Ishikawa (cell line): ENCODE data around the gene LY86.

Source experiments
- MAX ChIP-seq: IDR thresholded peaks from 2 replicates; pipeline ENCODE4 v1.6.1; 2012
- YY1 ChIP-seq: IDR thresholded peaks from 2 replicates; pipeline ENCODE4 v1.6.1; 2012; ENCODE audit warnings: low read depth
- TF ChIP-seq, protein P1 (sequence below): IDR thresholded peaks from 2 replicates; pipeline ENCODE4 v1.6.1; 2012; ENCODE audit warnings: low read depth, mild to moderate bottlenecking

DNA sequence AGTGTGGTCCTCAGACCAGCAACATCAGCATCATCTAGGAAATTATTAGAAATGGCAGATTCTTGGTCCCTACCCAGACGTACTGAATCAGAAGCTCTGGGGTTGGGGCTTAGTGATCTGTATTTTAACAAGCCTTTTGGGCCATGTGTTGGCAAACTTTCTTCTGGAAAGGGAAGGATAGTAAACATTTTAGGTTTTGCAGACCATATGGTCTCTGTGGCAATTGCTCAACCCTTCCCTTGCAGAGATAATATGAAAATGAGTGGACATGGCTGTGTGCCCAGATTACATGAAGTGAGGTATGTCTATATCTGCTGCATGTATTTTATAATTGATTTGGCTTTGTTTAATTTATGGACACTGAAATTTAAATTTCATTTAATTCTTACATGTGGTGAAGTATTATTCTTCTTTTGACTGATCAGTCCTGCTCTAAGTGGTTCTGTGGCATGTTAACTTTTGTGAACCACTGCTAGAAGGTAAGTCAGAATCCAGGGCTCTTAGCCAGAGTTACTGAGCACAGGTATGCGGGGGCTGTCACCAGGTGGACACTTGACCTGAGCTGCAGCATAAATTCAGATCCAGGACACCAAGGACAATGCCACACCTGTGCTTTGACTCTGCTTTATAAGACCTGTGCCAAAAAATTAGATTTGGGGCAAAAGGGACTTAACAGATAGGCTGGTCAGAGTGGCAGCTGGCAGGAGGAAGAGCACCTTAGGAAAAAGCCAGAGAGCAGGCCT lies 43.2 kb downstream of the LY86 start:
- TF ChIP-seq, protein P1, sequence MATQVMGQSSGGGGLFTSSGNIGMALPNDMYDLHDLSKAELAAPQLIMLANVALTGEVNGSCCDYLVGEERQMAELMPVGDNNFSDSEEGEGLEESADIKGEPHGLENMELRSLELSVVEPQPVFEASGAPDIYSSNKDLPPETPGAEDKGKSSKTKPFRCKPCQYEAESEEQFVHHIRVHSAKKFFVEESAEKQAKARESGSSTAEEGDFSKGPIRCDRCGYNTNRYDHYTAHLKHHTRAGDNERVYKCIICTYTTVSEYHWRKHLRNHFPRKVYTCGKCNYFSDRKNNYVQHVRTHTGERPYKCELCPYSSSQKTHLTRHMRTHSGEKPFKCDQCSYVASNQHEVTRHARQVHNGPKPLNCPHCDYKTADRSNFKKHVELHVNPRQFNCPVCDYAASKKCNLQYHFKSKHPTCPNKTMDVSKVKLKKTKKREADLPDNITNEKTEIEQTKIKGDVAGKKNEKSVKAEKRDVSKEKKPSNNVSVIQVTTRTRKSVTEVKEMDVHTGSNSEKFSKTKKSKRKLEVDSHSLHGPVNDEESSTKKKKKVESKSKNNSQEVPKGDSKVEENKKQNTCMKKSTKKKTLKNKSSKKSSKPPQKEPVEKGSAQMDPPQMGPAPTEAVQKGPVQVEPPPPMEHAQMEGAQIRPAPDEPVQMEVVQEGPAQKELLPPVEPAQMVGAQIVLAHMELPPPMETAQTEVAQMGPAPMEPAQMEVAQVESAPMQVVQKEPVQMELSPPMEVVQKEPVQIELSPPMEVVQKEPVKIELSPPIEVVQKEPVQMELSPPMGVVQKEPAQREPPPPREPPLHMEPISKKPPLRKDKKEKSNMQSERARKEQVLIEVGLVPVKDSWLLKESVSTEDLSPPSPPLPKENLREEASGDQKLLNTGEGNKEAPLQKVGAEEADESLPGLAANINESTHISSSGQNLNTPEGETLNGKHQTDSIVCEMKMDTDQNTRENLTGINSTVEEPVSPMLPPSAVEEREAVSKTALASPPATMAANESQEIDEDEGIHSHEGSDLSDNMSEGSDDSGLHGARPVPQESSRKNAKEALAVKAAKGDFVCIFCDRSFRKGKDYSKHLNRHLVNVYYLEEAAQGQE, result no peak
- TF ChIP-seq YY1, result no peak
- TF ChIP-seq MAX, result no peak
